OCI-LY1 (cell line): Measurements from ENCODE around the gene BHLHE41.

Experiments
- H2AFZ ChIP-seq: fragments of 200-600 bp; sonication (generic), shearing (Covaris generic); 2 replicates; pipeline ENCODE4 v1.6.0; 2014; ENCODE audit warnings: antibody characterized with exemption, mild to moderate bottlenecking, low read length
- H3F3A ChIP-seq: fragments of 200-600 bp; sonication (generic), shearing (Covaris generic); 2 replicates; pipeline ENCODE4 v1.6.0; 2014; ENCODE audit warnings: mild to moderate bottlenecking, antibody characterized with exemption, low read length, moderate library complexity; ENCODE audit not compliant: insufficient read depth
- H3K27ac ChIP-seq: fragments of 200-600 bp; sonication (generic); 2 replicates; pipeline ENCODE4 v1.5.1; 2014; ENCODE audit warnings: low read length, mixed run types, mild to moderate bottlenecking, low read depth; ENCODE audit not compliant: poor library complexity, severe bottlenecking
- H3K27me3 ChIP-seq: fragments of 200-600 bp; sonication (generic); 2 replicates; pipeline ENCODE4 v1.6.0; 2014; ENCODE audit warnings: antibody characterized with exemption, mild to moderate bottlenecking, low read length, moderate library complexity; ENCODE audit not compliant: insufficient read depth
- H3K36me3 ChIP-seq: fragments of 200-600 bp; sonication (generic); 2 replicates; pipeline ENCODE4 v1.6.1; 2014; ENCODE audit warnings: mild to moderate bottlenecking, antibody characterized with exemption, low read length, moderate library complexity, mixed read lengths; ENCODE audit not compliant: insufficient read depth
- H3K4me1 ChIP-seq: fragments of 200-600 bp; sonication (generic); 2 replicates; pipeline ENCODE4 v1.5.1; 2014; ENCODE audit warnings: mild to moderate bottlenecking, low read length, moderate library complexity; ENCODE audit not compliant: insufficient read depth, severe bottlenecking
- H3K4me2 ChIP-seq: fragments of 200-600 bp; sonication (generic), shearing (Covaris generic); 2 replicates; pipeline ENCODE4 v1.6.1; 2014; ENCODE audit warnings: low read length
- H3K4me3 ChIP-seq: fragments of 200-600 bp; sonication (generic); 2 replicates; pipeline ENCODE4 v1.5.1; 2014; ENCODE audit warnings: low read length, low read depth, mild to moderate bottlenecking, mixed read lengths; ENCODE audit not compliant: poor library complexity, severe bottlenecking
- H3K79me2 ChIP-seq: fragments of 200-600 bp; shearing (Covaris generic); 2 replicates; pipeline ENCODE4 v1.6.1; 2016; ENCODE audit warnings: mixed run types, low read length, mixed read lengths; ENCODE audit not compliant: insufficient read depth
- H3K9ac ChIP-seq: fragments of 200-600 bp; sonication (generic), shearing (Covaris generic); 2 replicates; pipeline ENCODE4 v1.6.1; 2014; ENCODE audit warnings: mild to moderate bottlenecking, low read length, mixed read lengths
- H3K9me2 ChIP-seq: fragments of 200-600 bp; sonication (generic), shearing (Covaris generic); 2 replicates; pipeline ENCODE4 v1.6.1; 2014; ENCODE audit warnings: low read depth, mild to moderate bottlenecking, low read length, mixed read lengths
- H3K9me3 ChIP-seq: fragments of 200-600 bp; shearing (Covaris generic); 2 replicates; pipeline ENCODE4 v1.6.1; 2014; ENCODE audit warnings: low read length, mixed read lengths
- H4K20me1 ChIP-seq: fragments of 200-600 bp; sonication (generic), shearing (Covaris generic); 2 replicates; pipeline ENCODE4 v1.6.0; 2016; ENCODE audit warnings: mild to moderate bottlenecking, low read length; ENCODE audit not compliant: insufficient read depth
- EZH2 ChIP-seq: fragments of 200-600 bp; sonication (generic), shearing (Covaris generic); IDR thresholded peaks from 2 replicates; pipeline ENCODE4 v1.8.0; 2017; ENCODE audit warnings: borderline replicate concordance, mixed run types, mild to moderate bottlenecking, antibody characterized with exemption, low read length, moderate library complexity, mixed read lengths
- TF ChIP-seq, protein P1 (sequence below): fragments of 200-600 bp; sonication (generic), shearing (Covaris generic); IDR thresholded peaks from 2 replicates; pipeline ENCODE4 v1.5.1; 2017; ENCODE audit warnings: mild to moderate bottlenecking, antibody characterized with exemption, low read length, moderate library complexity, mixed read lengths

The BHLHE41 gene

DNA sequence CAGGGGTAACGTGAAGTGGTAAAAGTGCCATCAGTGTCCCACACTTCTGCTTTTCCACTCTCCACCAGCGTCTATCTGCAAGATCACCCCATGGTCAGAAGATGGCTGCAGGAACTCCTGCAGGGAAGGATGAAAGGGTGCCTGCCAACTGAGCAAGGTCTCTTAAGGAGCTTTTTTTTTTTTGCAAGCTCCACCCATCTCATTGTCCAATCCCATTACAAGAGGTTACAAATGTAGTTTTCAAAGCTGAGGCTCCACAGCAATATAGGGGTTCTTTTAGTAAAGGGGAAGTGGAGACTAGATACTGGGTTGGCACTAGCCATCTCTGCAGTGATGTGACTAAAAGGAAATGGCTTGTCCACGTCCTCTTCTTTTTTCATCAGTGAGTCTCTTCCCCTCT lies 5.9 kb upstream of the BHLHE41 start:
- no peaks in the 10 kb centered on the region for H3K36me3 ChIP-seq
- no peak overlapping the region for H3K9ac ChIP-seq
- H2AFZ ChIP-seq, result no peak overlapping the region
- H4K20me1 ChIP-seq, result no peaks in the 10 kb centered on the region
- H3K4me3 ChIP-seq, result no peak overlapping the region
- TF ChIP-seq, protein P1, sequence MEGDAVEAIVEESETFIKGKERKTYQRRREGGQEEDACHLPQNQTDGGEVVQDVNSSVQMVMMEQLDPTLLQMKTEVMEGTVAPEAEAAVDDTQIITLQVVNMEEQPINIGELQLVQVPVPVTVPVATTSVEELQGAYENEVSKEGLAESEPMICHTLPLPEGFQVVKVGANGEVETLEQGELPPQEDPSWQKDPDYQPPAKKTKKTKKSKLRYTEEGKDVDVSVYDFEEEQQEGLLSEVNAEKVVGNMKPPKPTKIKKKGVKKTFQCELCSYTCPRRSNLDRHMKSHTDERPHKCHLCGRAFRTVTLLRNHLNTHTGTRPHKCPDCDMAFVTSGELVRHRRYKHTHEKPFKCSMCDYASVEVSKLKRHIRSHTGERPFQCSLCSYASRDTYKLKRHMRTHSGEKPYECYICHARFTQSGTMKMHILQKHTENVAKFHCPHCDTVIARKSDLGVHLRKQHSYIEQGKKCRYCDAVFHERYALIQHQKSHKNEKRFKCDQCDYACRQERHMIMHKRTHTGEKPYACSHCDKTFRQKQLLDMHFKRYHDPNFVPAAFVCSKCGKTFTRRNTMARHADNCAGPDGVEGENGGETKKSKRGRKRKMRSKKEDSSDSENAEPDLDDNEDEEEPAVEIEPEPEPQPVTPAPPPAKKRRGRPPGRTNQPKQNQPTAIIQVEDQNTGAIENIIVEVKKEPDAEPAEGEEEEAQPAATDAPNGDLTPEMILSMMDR, result no peak
- no peak overlapping the region for H3K4me2 ChIP-seq
- H3K27me3 ChIP-seq, result 0 out of 2 replicates have a peak, but pooled peaks cover 9% of the 10 kb centered on the region
- no peaks in the 10 kb centered on the region for H3K79me2 ChIP-seq
- no peak overlapping the region for H3K27ac ChIP-seq
- H3K9me3 ChIP-seq, result no peaks in the 10 kb centered on the region
- no peaks in the 10 kb centered on the region for H3K9me2 ChIP-seq
- peaks cover 7% of the 10 kb centered on the region for H3K4me1 ChIP-seq
- no peaks in the 10 kb centered on the region for H3F3A ChIP-seq

DNA sequence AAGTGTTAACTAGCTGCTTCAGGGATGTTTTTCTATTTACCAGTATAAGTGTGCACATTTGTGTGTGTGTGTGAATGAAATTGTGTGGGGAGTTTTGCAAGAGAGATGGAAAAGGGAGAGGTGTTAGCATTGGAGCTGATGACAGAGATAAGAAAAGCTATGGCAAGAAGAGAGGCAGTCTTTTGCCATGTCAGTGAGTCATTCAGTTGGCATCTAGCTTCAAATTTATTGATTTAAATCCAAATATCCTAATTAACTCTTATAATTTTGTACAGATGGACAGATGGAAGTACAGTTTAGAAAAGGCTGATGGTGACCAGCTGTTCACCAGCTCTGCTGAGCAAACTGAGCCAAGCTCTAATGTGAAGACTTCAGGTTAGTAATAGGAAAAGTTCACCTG lies 3.3 kb upstream of the BHLHE41 start:
- TF ChIP-seq, protein P1, result no peak
- no peak for TF ChIP-seq EZH2
- H3K4me2 ChIP-seq, result no peak overlapping the region
- H3F3A ChIP-seq, result no peaks in the 10 kb centered on the region
- H3K4me1 ChIP-seq, result peaks cover 21% of the 10 kb centered on the region
- no peaks in the 10 kb centered on the region for H3K36me3 ChIP-seq
- no peak overlapping the region for H3K27ac ChIP-seq
- H4K20me1 ChIP-seq, result no peaks in the 10 kb centered on the region
- H3K4me3 ChIP-seq, result no peak overlapping the region
- no peaks in the 10 kb centered on the region for H3K9me3 ChIP-seq
- no peaks in the 10 kb centered on the region for H3K79me2 ChIP-seq
- H3K9me2 ChIP-seq, result no peaks in the 10 kb centered on the region
- H3K9ac ChIP-seq, result no peak overlapping the region
- peaks cover 9% of the 10 kb centered on the region; the same call in 1 of the 2 replicates for H3K27me3 ChIP-seq
- H2AFZ ChIP-seq, result no peak overlapping the region

DNA sequence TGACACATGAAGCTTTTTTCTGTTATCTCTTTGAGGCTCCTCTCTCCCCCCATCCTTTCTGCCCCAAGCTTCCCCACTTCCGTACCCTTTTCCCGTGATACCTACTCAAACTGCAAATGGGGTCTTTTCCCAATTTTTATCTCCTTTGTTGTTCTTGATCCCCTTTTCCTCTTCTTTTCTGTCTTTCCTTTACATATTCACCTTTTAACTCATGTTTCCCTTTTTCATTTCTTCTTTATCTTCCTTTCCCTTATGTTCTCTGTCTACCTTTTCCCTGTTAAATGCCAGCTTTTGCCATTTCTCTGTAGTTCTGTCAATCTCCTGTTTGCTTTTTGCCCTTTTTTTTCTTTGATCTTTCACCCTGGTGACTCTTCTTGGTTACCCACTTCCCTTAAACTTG lies 2.6 kb upstream of the BHLHE41 start:
- H3K9me2 ChIP-seq, result no peaks in the 10 kb centered on the region
- no peaks in the 10 kb centered on the region for H3F3A ChIP-seq
- no peaks in the 10 kb centered on the region for H3K79me2 ChIP-seq
- H3K4me2 ChIP-seq, result no peak overlapping the region
- H3K27me3 ChIP-seq, result peaks cover 4% of the 10 kb centered on the region; the same call in 1 of the 2 replicates
- no peaks in the 10 kb centered on the region for H4K20me1 ChIP-seq
- no peaks in the 10 kb centered on the region for H3K36me3 ChIP-seq
- H3K4me3 ChIP-seq, result no peak overlapping the region
- H3K9ac ChIP-seq, result no peak overlapping the region
- TF ChIP-seq, protein P1, result no peak
- no peak for TF ChIP-seq EZH2
- no peak overlapping the region for H3K27ac ChIP-seq
- no peaks in the 10 kb centered on the region for H3K9me3 ChIP-seq
- no peak overlapping the region for H2AFZ ChIP-seq
- peaks cover 26% of the 10 kb centered on the region for H3K4me1 ChIP-seq
